GM12878 (cell line): ENCODE data around the gene TIMP3. TPM values are rescaled to one million over a fixed set of nuclear protein-coding genes. Genes with fewer than 3 reads are reported as not detected.

ENCODE experiments used
- ATAC-seq: fragments of 200-7000 bp; cut with Tn5 transposase; 3 replicates; pipeline ENCODE4 v1.9.1; 2020; ENCODE audit warnings: mild to moderate bottlenecking, moderate library complexity
- BruUV-seq: library from RNA; stranded (reverse); fragments of 400-500 nt; replicated peaks from 2 replicates; lab custom pipeline; 2021; lab: Mats Ljungman, UMichigan
- CTCF ChIA-PET: fragments of 300-600 bp; sonication (Branson Sonifier 250); formaldehyde crosslinking; extraction: SDS; loops from one replicate; lab custom pipeline; 2021; ENCODE audit warnings: inconsistent platforms; lab: Yijun Ruan, JAX
- POLR2A ChIA-PET: fragments of 350-600 bp; formaldehyde crosslinking; extraction: SDS; loops from one replicate; lab custom pipeline; 2021; ENCODE audit warnings: inconsistent platforms; lab: Charles Lee
- RAD21 ChIA-PET: fragments of 300-600 bp; sonication (Branson Sonifier 250); formaldehyde crosslinking; loops from one replicate; lab custom pipeline; 2023; ENCODE audit warnings: antibody characterized with exemption; ENCODE audit not compliant: unreplicated experiment; lab: Charles Lee
- SMC1A ChIA-PET: fragments of 300-600 bp; sonication (Branson Sonifier 250); formaldehyde crosslinking; loops from one replicate; lab custom pipeline; 2023; ENCODE audit not compliant: unreplicated experiment, uncharacterized antibody; lab: Charles Lee
- DNase-seq: peaks from one replicate; pipeline ENCODE4 v3.0.0-alpha.2; 2011; ENCODE audit warnings: low read depth, low spot score
- FAIRE-seq: peaks from 3 replicates; lab custom pipeline; 2011; peaks lifted over from hg19 to GRCh38; lab: Jason Lieb, UNC
- H2AFZ ChIP-seq: 2 replicates; pipeline ENCODE4 v1.6.0; 2011; ENCODE audit warnings: low read depth, low read length, control low read depth; ENCODE audit not compliant: control insufficient read depth
- H3K27ac ChIP-seq: 2 replicates; pipeline ENCODE4 v1.5.1; 2011; ENCODE audit warnings: control low read depth; ENCODE audit not compliant: control insufficient read depth, insufficient read depth
- H3K27me3 ChIP-seq, 2 experiments: replicated peaks in 1 of 2; 2 replicates each; pipeline versions ENCODE4 v1.6.0 to v1.6.1; 2011; ENCODE audit warnings: low read length in 1 of 2; ENCODE audit not compliant: control insufficient read depth in 2 of 2, insufficient read depth in 2 of 2
- H3K36me3 ChIP-seq, 2 experiments: 2 replicates each; pipeline ENCODE4 v1.5.1; 2011; ENCODE audit warnings: low read length in 1 of 2; ENCODE audit not compliant: control insufficient read depth in 2 of 2, insufficient read depth in 2 of 2
- H3K4me1 ChIP-seq: 2 replicates; pipeline ENCODE4 v1.6.1; 2011; ENCODE audit warnings: mild to moderate bottlenecking, low read length, moderate library complexity, mixed read lengths; ENCODE audit not compliant: control insufficient read depth, insufficient read depth
- H3K4me2 ChIP-seq: 2 replicates; pipeline ENCODE4 v1.6.0; 2011; ENCODE audit warnings: control low read depth; ENCODE audit not compliant: control insufficient read depth, insufficient read depth
- H3K4me3 ChIP-seq: fragments of 200-600 bp; sonication (generic); 2 replicates; pipeline ENCODE4 v1.5.1; 2016
- H3K79me2 ChIP-seq: 2 replicates; pipeline ENCODE4 v1.6.0; 2011; ENCODE audit warnings: low read length; ENCODE audit not compliant: control insufficient read depth, insufficient read depth
- H3K9ac ChIP-seq: 2 replicates; pipeline ENCODE4 v1.8.0; 2011; ENCODE audit warnings: low read length, control low read depth, mixed read lengths; ENCODE audit not compliant: control insufficient read depth, insufficient read depth
- H3K9me3 ChIP-seq: replicated peaks from 3 replicates; pipeline ENCODE4 v1.5.1; 2011; ENCODE audit warnings: mild to moderate bottlenecking, low read length; ENCODE audit not compliant: control insufficient read depth, insufficient read depth
- H4K20me1 ChIP-seq: 2 replicates; pipeline ENCODE4 v1.6.0; 2011; ENCODE audit not compliant: control insufficient read depth, insufficient read depth
- BACH1 ChIP-seq: fragments of 450-650 bp; IDR thresholded peaks from 2 replicates; pipeline ENCODE4 v1.6.1; 2017; ENCODE audit warnings: mild to moderate bottlenecking, borderline replicate concordance
- BCLAF1 ChIP-seq: fragments of 450-650 bp; IDR thresholded peaks from 2 replicates; pipeline ENCODE4 v1.6.1; 2017; ENCODE audit warnings: antibody characterized with exemption, mild to moderate bottlenecking, moderate library complexity
- CBX3 ChIP-seq: fragments of 200-600 bp; sonication (generic); IDR thresholded peaks from 2 replicates; pipeline ENCODE4 v1.6.1; 2016; ENCODE audit warnings: low read depth, borderline replicate concordance
- CREB1 ChIP-seq: IDR thresholded peaks from 2 replicates; pipeline ENCODE4 v1.6.1; 2012; ENCODE audit warnings: low read depth, mild to moderate bottlenecking, inconsistent platforms
- FOS ChIP-seq: IDR thresholded peaks from 3 replicates; pipeline ENCODE4 v1.6.1; 2011; ENCODE audit warnings: borderline replicate concordance; ENCODE audit not compliant: insufficient read length; ENCODE audit errors: extremely low read depth
- MLLT1 ChIP-seq: fragments of 450-650 bp; IDR thresholded peaks from 2 replicates; pipeline ENCODE4 v1.6.1; 2016; ENCODE audit warnings: mild to moderate bottlenecking
- NBN ChIP-seq: fragments of 450-650 bp; IDR thresholded peaks from 2 replicates; pipeline ENCODE4 v1.6.1; 2016
- SIX5 ChIP-seq: IDR thresholded peaks from 2 replicates; pipeline ENCODE4 v1.6.1; 2011; ENCODE audit warnings: mild to moderate bottlenecking, low read depth, low read length, moderate library complexity; ENCODE audit not compliant: severe bottlenecking
- SMAD1 ChIP-seq: fragments of 450-650 bp; IDR thresholded peaks from 2 replicates; pipeline ENCODE4 v1.6.1; 2018; ENCODE audit warnings: mild to moderate bottlenecking, low read depth; ENCODE audit not compliant: partially characterized antibody
- SREBF1 ChIP-seq: IDR thresholded peaks from 2 replicates; pipeline ENCODE4 v1.6.1; 2012; ENCODE audit warnings: mild to moderate bottlenecking, low read length
- ZNF687 ChIP-seq: fragments of 450-650 bp; IDR thresholded peaks from 2 replicates; pipeline ENCODE4 v1.6.1; 2017; ENCODE audit warnings: mild to moderate bottlenecking, moderate library complexity
- WGBS: methylation state at CpG from one replicate; pipeline ENCODE4 v1.1.6; 2016; ENCODE audit warnings: low lambda C conversion rate; ENCODE audit not compliant: insufficient replicate concordance, insufficient coverage; ENCODE audit errors: missing lambda C conversion rate; 5-methylcytosine and 5-hydroxymethylcytosine counted together
- in situ Hi-C: fragments of 300-500 bp; cut with MboI; formaldehyde crosslinking; loops from 9 replicates; pipeline ENCODE4 v1.14.3; 2018; ENCODE audit warnings: mixed read lengths
- intact Hi-C: fragments of 100-400 bp; cut with micrococcal nuclease; formaldehyde crosslinking; loops from one replicate; pipeline ENCODE4 v1.14.2; 2022; ENCODE audit not compliant: unreplicated experiment
- polyA plus RNA-seq, 11 experiments: library from polyadenylated mRNA; depleted of rRNA in 4 of 11; unstranded in 6 of 11; stranded (reverse) in 5 of 11; fragments of >200 nt; fragmentation: Nextera tagmentation in 4 of 11; fragmentation: Illumina TruSeq in 1 of 11; extraction: Ambion mirVana in 4 of 11; extraction: Trizol in 1 of 11; gene quantifications; 1 replicate in 1 of 11; 2 replicates in 10 of 11; pipeline versions ENCODE4 v1.2.1 to v1.2.3, GENCODE V29; 2011 to 2016; ENCODE audit warnings: inconsistent platforms in 2 of 11, missing spikeins in 2 of 11, low read depth in 1 of 11
- total RNA-seq, 4 experiments: library from RNA; depleted of rRNA in 3 of 4; stranded (reverse); fragments of >200 nt in 3 of 4; fragmentation: Illumina TruSeq in 1 of 4; extraction: Trizol in 1 of 4; gene quantifications; 2 replicates each; pipeline versions ENCODE4 v1.2.1 to v1.2.3, GENCODE V29; 2013 to 2021

TIMP3 gene
- total and polyA plus RNA-seq, 10 of the 15 experiments (the other 5 are each of a cell fraction or from before 2014, with no cell fraction given) = 0.01 to 0.74 (median 0.27) TPM; not detected in 5

- Histone ChIP-seq H3K4me1 (no peaks in the 10 kb centered on the region), H3K4me3 (no peak overlapping the region), H2AFZ (no peak overlapping the region), H3K27me3 (no peaks in the 10 kb centered on the region), H4K20me1 (no peaks in the 10 kb centered on the region), H3K4me2 (no peak overlapping the region), H3K9me3 (no peaks in the 10 kb centered on the region), H3K9ac (no peak overlapping the region), H3K27ac (no peak overlapping the region), H3K36me3 (no peaks in the 10 kb centered on the region), H3K79me2 (no peaks in the 10 kb centered on the region)
- POLR2A ChIA-PET = no interaction called here
- ATAC-seq = no peak
- RAD21 ChIA-PET = no interaction called here
- intact Hi-C loops = no loop called here
- no peak for FAIRE-seq
- CTCF ChIA-PET = interaction anchor here (0.6 kb wide), 2 partner anchors 334 to 846 kb away, joined by 3 to 4 read pairs; no protein-coding TSS in a partner anchor
- WGBS = 17% methylated on average over 10 of the region's 12 CpGs
- in situ Hi-C loops = no loop called here
- SMC1A ChIA-PET = no interaction called here
- BruUV-seq = no TSS peak
- no peak for DNase-seq
- TF ChIP-seq CBX3 = no peak
- no peak for TF ChIP-seq FOS
- no peak for TF ChIP-seq NBN
- no peak for TF ChIP-seq CREB1
- TF ChIP-seq BCLAF1 = no peak
- TF ChIP-seq BACH1 = no peak
- no peak for TF ChIP-seq SREBF1
- no peak for TF ChIP-seq MLLT1
- no peak for TF ChIP-seq ZNF687
- TF ChIP-seq SIX5 = no peak
- TF ChIP-seq SMAD1 = no peak
Observed at GRCh38 chr22:32818446-32819115, 17.1 kb downstream of the TIMP3 start.
